HG03442 (cell line): ENCODE results near the gene COL7A1.

Experiments used
- ATAC-seq: cut with Tn5 transposase; IDR thresholded peaks from one replicate; pipeline ENCODE4 v1.9.1; 2021; ENCODE audit warnings: mild to moderate bottlenecking, moderate library complexity; ENCODE audit not compliant: unreplicated experiment

Gene COL7A1

DNA sequence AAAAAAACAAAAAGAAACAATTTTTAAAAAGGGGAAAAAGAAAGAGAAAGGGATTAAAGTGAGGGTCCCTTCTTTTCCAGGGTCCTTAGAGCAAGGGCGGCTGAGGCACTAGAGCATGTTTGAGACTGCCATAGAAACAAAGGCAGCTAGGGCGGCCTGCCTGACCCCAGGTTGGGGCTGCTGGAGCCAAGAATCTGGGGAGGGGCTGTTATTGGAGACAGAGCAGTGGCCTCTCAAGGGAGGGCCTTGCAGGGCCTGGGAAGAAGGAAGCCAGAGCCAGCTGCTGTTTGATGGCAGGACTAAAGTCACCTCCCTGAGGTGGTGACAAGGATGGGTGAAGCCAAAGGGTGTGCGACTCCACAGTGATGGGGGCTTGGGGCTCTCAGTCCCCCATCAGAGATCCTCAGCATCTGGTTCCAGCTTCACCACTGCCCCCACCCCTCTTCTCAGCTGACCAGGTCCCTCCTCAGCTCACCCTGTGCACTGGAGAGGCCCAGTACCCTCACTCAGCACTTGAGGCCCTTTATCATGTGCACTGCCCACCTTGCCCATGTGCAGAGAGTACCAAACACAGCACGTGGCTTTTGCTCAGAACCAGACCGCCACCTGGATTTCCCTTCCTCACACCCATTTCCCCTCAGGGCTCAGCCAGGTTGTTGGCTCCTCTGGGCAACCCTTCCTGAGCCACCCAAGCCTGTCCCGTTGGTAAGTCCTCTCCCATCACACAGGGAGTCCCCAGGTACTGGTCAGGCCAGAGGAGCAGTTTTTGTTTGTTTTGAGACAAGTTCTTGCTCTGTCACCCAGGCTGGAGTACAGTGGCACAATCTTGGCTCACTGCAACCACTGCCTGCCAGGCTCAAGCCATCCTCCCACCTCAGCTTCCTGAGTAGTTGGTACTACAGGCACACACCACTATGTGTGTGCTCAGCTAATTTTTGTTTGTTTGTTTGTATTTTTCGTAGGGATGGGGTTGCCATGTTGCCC is 24.7 kb upstream of the COL7A1 start:
- no peak for ATAC-seq

DNA sequence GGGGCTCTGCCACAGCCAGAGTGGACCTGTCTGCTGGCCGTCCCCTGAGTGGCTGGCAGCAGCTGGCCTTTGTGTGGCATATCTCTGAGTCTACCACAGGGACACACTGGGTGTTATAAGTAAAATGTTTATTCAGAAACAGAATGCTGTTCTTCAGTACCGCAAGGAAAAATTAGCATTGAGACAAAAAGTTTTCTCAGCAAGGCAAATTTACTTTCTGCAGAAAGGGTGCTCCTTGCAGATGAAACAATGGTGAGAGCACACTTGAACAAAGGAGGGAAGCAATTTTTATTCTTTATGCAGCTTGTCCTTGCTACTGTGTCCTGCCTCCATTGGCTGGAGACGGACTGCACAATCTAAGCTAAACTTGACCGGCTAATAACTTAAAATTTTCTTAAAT is 22.4 kb upstream of the COL7A1 start:
- ATAC-seq = no peak

DNA sequence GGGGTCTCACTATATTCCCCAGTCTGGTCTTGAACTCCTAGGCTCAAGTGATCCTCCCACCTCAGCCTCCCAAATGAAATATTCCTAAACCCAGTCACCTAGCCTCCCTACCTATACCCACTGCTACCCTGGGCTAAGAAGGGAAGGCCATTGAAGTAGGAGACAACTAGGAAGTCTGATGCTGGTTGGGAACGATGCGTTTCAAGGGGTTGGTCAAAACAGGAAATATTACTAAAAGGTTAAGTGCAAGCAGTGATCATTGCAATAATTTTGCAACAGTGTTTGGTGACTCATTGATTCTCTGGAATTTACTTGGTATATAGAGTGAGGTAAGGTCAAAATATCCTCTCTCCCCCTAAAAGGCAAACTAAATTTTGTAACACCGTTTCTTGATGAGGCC is 18.9 kb upstream of the COL7A1 start:
- ATAC-seq = no peak

DNA sequence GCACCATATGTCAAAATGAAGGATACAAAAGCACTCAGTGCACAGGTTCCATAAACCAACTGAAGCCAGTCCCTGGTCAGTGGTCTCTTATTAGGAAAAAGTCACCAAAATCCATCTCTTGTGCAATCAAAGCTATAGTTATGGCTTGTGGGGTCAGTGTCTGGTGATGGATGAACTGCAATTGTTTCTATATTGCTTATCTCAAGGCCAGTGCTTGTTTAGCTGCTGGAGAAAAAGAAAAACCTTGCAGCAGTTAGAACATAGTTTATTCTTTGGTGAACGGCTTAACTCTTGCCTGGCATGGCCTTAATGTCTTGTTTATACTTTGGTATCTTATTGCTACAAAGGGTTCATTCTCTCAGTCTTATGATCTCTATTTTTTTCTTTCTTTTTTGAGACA is 17.2 kb upstream of the COL7A1 start:
- ATAC-seq = no peak

DNA sequence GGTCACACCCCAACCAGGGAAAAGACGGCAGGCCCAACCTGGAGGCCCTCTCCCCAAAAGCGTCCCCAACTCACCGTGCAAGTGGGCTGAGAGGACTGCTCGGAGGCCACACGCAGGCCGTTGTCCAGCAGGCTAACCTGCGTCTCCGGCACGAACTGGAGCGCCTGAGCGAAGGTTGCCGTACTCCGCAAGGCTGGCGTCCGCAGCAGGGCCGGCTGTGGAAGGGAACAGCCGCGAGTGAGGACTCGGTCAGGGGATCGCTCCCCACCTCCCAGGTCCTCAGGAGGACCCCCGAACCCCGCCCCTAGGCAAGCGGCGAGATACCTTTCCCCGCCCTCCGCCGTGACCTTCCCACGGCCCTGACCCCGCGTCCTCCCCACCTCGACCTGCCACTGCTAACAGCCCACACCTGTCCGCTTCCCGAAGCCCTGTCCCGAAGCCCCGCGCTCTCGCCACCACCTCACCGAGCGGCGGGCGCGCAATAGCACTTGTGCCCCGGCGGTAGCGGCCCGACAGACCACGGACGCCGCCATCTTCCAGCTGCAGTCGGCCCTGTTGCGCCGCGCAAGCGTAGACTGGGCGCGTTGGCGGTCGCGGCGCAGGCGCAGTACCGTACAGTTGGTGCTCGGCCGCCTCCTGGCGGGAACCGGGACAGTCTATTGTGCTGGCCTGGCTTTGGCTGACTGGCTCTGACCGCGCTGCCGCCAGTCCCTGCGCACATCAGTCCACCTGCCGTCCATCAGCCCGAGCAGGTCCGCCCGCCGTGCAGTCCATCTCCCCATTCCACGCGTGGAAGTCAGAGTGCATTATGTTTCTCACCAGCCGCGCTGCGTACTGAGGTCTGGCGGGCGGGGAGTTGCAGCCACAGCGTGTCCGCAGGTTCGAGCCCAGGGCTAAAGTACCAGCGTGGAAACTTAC is 14.2 kb upstream of the COL7A1 start, which contains the start of gene UQCRC1:
UQCRC1 (minus strand) TSS at position 559 of the 918 bp plus-strand sequence; CDS start at position 533, 26 bp downstream.
- ATAC-seq = peak; percentile 94

DNA sequence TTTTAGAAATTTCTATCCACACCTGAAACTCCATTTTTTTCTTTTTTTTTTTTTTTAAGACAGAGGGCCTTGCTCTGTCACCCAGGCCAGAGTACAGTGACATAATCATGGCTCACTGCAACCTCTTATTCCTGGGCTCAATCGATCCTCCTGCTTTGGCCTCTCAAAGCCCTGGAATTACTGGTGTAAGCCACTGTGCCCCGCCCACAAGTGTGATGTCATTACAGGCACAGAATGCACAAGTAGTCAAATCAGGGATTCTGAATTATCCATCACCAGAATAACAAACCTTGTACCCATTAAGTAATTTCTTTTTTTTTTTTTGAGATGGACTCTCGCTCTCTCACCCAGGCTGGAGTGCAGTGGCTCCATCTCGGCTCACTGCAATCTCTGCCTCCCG is 12.4 kb upstream of the COL7A1 start:
- no peak for ATAC-seq

DNA sequence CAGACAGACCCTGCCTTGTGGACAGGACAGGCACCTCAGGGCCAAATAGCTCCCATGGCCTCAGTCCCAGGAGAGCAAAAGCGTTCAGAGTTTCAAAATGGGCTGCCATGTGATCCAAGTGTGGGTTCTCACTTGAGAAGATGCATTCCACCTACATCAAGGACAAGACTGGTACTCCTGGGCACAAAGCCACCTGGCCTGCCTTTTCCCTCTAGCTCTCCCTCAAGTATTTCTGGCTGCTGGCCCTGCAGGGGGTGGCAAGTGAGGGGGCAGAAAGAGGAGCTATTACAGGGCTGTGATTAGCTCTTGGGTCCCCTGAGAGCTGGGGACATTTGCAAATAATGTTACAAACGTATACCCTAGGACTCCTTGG is 6.5 kb upstream of the COL7A1 start:
- no peak for ATAC-seq

DNA sequence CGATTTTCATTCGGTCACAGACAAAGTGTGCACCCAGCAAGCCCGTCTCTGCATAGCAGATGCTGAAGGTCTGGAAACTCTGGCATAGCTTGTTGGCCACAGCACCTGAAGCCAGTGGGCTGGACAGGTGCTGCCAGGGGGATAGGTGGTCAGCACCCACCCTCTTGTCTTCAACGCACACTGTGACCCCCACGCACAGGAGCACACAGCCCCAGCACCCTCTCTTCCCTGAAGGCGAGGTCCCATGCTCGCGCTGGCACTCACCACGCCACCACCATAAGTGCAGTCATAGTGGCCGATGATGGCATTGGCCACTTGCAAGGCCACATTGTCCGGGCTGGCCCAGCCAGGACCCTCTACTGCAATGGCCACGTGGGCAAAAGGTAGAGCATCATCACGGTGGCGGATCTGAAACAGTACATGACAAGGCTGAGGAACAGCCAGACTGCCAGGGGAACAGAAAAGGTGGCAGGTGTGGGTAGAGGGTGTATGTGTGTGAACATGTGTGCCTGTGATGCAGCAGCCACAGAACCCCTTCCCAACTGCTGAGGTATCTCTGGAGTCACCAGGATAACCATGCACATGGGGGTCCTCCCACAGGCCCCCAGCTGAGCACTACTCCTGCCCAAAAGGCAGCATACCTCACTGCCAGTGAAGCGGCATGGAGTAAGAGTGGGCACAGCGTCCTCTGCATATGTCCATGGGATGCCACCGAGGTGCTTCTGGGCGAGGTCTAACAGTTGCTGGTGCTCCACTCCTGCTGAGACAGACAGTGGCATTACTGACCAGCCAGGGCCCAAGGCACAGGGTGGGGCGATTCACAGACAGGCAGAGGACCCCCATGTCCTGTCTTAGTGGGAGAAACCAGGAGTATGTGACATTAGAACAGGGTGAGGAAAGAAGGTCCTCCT is 5.8 kb upstream of the COL7A1 start:
- no peak for ATAC-seq

DNA sequence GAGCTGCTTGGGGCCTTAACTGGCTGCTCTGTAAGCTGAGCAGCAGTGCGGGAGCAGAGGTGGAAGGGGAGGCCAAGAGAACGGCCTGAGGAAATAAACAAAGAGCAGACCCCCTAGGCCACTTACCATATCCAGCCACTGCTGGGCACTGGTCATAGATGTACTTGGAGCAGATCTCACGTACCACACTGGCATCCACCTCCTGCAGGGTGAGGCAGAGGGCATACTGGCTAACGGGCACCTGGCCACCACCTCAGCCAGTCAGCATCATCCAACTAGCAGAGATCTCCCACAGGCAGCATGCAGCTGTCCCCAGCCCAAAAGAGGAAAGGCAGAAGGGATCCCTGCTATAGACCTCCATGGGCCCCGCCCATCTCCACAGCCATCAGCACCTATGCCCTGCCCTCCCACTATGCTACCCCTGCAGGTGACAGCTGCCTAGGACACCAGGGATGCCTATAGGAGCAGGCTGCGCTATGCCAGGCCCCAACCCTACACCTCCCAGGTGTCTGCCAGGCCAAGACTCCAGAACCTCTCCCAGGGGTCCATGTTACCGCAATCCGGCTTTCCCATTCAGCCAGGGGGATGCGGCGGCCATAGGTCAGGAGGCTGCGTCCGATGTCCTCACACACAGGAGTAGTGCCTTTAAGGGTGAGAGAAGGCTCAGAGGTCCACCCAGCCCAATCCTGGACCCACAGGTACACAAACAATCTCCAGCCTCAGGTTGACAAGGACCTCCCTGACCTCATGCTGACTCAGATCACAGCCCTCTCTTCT is 4.6 kb upstream of the COL7A1 start:
- no peak for ATAC-seq

DNA sequence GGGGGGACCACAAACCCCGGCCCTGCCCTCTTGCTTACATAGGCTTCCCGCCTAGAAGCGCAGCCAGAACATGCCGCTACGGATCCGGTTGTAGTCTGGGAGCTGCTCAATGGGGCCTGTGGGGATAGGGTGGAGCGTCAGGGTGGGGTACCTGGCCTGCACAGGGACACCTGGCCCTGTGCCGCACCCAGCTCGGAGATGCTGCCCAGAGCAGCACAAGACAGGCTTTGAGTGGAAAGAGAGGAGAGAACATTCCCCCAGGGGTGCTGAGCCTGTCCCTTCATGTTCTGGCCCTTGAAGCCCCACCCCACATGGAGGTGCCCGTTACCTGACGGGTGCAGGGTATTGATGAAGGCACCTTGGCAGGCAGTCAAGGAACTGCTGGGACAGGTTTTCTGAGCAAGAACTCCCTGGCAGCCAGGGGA is 4.0 kb upstream of the COL7A1 start:
- no peak for ATAC-seq

DNA sequence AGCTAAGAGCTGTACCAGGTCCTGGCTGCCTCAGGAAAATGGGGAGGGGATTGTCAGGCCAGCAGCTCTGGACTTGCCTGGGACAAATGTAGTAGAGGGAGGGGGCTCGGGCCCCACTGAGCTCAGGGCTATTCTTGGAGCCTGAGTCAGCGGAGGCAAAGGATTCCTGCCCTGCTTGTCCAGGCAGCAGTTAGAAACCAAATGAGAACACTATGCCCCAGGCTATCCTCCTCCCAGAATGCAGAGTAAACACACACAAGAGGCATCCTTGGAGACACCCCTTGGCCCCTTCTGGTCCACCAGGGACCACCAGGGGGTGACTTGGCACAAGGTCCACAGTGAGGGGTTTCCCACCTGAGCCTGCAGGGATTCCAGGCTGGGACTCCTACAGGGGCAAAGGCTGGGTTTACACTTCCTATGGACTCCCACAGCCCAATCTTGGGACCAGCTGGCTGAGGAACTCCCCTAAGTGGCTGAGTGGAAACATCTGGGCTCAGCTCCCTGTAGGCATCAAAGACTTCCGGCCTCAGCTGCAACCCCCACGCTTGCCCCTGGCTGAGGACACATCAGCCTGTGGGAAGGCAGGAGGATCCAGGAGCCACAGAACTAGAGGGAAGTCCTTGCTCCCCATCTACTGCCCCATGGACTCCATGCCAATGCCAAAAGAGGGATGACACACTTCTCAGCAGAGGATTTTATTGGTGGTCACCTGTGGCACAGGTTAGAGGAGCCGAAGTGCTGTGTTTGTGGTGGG is 3.4 kb upstream of the COL7A1 start:
- ATAC-seq = no peak

DNA sequence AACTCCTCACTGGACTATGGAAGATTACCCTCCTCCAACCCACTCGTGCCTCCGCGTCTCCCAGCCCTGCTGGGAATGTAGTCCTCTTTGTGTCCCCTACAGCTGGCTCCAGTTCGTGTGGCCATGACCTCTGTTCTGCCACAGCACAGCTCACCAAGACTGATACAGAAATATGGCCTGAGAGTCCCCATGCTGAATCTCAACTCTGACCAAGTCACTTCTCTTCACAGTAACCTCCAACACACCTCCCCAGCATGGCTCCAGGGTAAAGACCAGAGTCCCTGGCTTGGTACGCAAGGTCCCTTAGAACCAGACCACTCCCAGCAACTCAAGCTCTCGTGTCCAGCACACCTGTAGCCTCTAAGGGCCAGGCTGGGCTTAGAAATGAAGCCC is 2.3 kb upstream of the COL7A1 start:
- ATAC-seq = no peak

DNA sequence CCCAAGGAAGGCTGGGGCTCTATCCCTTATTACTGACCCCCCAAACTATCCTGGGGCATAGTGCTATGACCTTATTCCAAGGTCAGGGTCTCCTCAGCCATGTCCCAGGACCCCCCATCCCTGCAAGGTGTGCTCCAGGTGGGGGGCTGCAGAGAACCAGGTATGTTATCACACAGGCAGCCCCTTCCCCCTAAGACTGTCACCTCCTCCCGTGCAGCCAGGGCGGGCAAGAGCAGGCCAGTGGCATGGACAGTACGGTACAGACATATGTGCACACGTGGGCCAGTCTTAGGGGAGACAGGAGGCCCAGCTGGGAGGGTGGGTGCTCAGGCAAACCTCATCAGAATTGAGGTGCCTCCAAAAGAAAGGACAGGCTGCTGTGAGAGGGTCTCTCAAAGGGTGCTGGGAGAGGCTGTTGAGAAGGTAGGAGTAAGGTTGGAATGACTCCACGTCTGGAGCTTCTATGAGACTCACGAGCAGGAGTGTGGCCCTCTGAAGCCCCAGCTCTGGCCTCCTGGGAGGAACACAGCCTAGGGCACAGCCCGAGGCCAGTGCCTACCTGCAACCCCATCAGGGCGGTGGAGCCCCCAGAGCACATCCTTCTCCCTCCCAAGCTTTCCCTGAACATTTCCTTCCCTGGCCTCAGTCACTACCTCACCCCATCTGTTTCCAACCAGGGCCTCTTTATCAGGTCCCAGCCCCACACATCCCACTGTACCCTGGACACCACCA is 1.7 kb upstream of the COL7A1 start:
- ATAC-seq = no peak

DNA sequence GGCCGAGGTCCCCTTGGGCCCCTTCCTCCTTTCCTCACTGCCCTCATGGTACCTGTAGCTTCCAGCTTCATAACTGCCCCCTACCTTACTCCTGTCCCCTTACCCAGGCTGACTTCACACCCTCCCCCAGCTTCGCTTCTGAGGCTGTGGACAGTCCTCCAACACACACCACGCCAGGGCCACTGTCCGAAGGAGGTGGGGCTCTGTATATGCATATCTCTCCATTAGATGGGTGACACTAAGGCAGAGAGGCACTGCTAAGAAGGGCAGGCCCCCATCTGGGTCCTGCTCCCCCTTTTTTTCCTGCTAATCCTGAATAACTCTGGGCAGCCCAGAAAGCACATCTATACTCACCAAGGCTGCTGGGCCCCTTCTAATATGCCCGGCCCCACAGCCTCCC is 1.0 kb upstream of the COL7A1 start:
- no peak for ATAC-seq

DNA sequence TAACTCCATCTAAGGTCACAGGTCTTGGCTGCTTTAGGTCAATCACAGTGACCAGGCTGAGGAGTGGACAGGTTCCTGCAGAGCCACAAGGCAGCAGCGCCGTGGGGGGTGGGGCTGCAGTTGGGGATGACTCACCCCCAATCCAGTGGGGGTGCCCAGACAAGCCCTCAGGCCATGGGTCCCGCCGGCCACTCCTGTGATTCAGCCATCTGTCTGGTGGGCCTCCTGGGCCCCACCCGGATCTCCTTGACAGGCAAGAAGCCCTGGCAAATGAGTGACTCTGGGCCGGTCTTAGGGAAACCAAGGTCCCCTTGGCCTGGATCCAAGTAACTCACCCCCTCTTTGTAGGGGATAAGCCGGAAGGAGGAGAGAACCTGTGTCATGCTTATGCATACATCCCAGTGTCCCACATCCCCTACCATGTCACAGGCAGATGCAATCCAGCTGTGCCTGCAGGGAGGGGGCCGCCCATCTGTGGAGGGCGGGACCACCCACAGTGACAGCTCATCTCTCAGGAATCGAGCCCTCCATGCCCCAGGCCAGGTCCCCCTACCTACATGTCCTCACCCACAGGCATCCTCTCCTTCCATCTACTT is 495 bp upstream of the COL7A1 start:
- ATAC-seq = no peak

DNA sequence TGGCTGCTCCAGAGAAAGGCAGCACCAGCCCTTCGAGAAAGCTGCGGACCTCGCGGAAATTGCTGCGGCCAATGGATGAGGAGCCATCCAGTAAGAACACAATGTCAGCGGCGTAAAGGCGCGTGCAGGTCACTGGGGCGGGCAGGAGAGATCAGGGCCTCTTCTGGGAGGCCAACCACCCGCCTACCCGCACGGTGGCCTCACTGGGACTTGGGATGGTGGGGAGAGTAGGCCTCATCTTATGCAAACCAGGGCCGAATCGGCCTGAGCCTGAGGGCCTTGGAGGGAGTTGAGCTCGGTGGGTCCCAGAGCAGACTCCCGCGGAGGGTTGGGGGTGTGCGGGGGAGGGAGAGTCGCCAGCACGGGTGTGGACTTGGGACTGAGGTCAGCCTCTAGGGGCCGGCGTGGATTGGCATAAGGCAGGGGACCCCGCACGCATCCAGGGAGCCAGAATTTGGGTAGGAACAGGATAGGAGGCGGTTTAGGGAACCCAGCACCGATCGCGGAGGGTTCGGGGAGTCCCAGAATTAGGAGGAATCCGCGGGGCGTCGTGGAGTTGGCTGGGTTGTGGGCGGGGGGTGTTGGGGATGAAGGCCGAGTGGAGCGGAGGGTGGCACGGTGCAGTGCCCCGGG is 596 bp downstream of the COL7A1 start:
- no peak for ATAC-seq

DNA sequence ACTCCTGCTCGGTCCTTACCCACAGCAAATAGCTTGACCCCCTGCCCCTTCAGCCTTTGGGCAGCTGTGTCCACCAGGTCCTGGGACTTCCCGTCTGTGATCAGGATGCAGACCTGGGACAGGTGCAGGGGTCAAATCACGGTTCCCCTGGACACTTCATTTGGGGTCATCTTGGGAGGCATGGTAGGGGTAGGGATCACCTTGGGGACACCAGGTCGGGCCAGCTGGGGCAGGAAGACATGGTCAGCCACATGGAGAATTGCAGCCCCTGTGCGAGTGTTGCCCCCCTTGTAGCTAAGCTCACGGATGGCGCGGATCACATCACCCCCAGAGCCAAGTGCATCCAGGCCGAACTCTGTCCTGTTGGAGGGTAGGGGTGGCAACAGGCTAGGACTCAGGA is 1.8 kb downstream of the COL7A1 start:
- ATAC-seq = no peak
